HG03521 (cell line): ENCODE data around the gene AHRR.

Experiments used
- ATAC-seq: cut with Tn5 transposase; IDR thresholded peaks from one replicate; pipeline ENCODE4 v1.9.1; 2021; ENCODE audit warnings: mild to moderate bottlenecking, moderate library complexity; ENCODE audit not compliant: unreplicated experiment

The AHRR gene

DNA sequence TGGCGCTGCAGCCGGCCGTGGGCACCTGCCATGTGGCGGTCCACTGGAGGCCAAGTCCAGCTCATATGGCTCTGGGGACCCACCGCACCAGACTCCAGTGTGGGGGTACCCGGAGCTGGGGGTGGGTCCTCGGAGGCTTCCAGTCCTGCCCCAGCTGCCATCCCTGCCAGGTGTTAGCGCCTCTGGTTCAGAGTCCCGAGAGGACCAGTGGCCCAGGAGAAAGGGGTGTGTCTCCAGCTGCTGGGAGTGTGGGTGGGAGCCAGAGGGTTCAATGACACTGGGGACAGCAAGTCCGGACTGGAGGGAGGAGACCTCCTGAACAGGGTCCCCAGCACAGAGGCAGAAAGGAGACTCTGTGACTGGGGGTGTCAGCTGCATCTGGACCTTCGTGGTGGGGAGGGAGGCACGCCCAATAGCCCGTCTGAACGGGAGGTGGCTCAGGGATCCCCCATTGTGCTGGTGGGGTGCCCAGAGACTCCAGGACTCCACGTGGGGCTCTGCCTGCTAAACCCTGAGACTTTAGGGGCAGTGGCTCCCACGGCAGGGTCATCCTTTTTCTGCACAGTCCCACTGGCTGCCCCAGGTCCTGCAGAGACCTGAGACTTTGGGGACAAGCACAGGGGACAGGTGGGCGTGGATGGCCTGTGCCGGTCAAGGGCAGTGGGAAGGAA, 2.4 kb upstream of the AHRR start:
- ATAC-seq, result no peak

DNA sequence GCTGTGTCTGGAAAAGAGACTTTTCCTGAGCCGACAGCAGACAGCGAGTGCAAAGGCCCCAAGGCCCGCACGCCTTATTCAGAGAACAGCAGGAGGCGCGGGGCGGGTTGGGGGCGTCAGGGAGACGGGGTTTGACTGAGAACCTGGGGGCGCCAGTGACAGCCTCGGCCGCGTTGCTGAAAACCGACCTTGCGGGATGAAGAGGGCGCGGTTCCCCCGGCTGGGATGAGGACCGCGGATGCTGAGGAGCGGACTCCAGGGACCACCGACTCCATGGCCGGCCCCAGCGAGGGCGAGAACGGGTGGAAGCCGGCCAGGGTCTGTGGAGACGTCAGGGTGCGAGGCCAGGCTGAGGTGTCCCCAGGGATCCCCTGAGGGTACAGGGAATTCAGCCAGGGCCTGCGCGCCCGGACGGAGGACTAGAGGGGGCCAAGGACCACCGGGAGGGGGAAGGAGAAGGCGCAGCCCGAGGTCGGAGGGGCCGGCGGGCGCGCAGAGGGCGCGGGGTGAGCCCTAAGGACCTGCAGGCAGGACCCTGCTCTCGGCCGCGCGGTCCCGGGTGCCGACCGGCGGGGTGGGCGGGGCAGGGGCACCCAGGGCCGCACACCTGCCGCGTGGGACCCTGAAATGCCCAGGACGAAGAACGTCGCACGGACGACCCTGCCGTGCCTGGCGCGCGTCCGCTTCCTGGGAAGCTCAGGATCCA, 837 bp upstream of the AHRR start:
- peak; percentile 4 for ATAC-seq

DNA sequence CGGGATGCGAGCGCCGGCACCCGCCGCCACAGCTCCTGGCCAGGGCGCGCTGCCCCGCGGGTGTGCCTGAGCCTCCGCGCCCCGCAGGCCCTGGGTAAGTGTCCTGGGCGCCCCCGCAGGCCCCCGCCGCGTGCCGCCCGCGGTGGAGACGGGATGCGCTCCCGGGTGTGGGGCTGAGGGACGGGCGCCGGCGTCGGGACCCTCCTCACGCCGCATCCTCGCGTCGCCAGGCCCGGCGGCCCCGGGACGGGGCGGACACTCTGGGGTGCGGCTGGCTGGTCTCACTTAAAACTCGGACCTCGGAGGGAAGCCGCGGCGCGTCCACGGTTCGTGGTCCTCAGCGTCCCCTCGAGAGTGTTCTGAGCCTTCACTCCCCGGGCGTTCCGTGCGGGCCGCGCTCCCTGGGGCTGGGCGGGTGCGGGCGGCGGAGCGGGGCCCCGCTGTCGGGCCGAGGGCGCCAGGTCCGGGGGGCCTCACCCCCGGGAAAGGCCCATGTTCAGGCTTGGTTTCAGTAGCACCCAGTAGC, 275 bp downstream of the AHRR start:
- peak; percentile 2 for ATAC-seq

DNA sequence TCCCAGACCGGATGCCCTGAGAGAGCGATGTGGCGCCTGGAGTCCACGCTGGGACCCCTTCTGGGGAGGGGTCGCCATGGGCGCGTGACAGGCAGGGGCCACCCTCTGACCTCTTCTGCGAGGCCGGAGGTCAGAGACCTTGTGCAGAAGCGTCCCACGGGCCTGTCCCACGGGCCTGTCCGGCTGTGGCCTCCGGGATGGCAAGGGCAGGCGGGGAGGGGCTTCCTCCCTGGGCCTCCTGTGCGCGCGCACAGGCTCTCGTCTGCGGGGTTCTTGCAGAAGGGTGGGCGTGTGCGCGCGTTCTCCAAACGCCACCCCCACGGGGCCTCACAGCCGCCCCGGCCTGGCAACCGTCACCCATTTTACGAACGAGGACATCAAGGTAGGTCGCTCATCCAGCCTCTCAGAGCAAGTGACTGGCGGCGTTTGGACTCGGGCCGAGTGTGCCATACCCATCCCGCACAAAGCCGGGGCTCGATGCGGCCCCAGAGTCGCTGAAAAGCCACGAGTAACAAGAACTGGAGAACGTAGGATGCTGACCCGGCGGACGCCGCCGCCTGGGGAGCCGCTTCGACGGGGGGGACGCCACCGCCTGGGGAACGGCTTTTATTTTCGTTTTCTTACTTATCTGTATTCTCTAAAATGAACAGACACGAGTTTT, 897 bp downstream of the AHRR start:
- no peak for ATAC-seq

DNA sequence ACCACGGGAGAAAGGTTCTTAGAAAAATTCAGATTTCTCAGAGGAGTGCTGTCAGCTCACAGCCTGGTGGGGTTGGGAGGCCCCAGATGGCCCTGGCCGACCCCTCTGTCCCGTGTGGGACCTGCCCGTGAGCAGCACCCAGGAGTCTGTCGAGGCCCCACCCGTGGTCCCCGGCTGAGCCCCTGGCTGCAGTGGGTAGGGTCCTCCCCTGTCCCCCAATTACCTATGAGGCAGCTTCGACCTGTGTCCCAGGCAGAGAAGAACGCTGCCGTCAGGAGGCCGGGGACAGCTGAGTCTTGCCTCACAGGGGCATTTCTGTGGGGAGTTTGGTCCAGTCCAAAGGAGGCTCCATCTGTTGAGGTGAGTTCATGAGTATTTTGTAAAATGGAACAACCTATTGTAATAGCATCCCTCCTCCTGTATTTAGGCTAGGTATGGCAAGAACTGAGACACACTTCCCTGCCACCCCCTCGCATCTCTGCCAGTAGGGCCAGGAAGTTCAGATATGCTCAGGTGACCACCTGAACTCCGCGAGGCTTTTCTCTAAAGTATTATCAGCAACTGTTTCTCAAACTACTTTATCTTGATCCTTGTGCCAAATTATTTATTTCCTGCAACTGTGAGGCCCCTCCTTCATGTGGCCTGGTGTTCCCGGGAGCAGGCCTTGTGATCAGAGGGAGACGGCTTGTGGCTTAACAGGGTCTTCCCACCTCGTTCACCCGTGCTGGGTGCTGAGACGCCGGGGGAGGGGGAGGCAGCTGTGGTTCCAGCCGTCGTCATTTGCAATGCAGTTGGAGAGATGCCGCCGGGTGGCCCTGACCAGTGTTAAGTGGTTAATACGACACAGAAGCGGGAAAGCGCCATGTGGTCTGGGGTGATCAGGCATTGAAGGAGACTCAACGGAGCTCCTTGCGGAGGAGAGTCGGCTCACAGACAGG, 1.7 kb downstream of the AHRR start:
- ATAC-seq, result no peak

DNA sequence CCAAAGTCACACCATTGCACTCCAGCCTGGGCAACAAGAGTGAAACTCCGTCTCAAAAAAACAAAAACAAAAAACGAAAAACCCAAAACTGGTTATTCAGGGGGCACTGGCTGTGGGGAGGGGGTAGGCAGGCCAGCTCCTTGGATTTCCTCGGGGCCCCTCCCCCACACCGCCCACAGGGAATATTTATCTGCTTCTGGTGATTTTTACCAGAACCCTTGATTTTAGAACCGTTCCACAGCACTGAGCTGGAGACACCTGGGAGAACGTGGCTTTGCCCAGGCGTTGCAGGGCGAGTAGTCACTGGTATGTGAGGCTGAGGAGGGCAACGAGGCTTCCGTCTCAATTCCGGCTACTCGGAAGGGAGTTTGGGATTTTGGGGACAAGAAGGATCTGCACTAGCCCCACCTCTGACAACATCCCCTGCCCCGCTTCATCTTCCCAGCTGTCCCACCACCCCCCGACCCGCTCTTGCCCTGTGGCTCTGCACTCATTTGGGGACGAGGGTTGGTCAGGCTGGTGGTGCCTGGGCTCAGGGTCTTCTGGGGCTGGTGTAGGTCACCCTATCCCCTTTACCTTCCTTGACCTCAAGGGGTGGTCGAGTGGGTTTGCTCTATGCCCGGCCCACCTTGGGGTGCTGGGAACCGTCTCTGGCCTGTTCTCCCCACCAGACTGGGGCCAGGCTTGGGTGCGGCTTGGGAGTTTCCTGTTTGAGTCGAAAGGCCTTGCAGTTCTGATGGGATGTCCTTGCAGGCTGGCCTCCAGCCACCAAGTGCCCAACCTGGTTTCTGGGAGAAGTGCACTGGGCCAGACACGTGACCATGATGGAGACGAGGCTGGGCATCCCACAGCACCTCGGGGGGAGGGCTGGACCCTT, 3.5 kb downstream of the AHRR start:
- no peak for ATAC-seq

DNA sequence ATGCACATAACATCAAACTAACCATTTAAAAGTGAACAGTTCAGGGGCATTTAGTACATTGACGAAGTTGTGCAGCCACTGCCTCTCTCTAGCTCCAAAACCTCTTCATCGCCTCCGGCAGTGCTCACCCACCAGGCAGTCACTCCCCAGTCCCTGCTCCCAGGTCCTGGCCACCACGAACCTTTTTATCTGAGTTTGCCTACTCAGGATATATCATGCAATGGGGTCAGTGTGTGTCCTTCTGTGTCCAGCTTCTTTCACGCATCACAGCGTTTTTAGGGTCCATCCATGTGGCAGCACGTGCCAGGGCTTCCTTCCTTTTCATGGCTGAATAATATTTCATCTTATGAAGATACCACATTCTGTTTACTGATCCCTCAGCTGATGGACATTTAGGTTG, 4.6 kb downstream of the AHRR start:
- ATAC-seq, result no peak

DNA sequence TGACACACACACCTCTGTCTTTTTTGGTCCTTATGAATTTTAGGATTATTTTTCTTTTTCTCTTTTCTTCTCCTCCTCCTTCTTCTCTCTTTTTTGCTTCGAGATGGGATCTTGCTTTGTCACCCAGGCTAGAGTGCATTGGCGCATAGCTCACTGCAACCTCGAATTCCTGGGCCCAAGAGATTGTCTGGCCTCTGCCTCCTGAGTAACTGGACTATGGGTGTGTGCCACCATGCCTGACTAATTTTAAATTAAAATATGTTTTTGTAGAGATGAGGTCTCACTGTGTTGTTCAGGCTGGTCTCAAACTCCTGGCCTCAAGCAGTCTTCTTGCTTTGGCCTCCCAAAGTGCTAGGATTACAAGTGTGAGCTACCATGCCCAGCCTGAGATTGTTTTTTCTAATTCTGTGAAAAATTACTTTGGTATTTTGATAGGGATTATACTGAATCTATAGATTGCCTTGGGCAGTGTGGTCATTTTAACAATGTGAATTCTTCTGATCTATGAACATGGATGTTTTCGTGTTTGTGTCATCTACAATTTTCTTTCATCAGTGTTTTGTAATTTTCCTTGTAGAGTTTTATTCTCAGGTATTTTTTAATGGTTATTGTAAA, 7.7 kb downstream of the AHRR start:
- ATAC-seq, result no peak

DNA sequence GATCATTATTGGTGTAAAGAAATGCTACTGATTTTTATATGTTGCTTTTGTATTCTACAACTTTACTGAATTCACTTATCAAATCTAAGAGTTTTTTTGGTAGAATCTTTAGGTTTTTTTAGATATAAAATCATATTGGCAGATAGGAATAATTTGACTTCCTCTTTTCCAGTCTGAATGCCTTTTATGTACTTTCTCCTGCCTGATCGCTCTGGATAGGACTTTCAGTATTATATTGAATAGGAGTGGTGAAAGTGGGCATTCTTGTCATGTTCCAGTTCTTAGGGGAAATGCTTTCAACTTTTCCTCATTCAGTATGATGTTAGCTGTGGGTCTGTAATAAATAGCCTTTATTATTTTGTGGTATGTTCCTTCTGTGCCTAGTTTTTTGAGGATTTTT, 8.3 kb downstream of the AHRR start:
- no peak for ATAC-seq

DNA sequence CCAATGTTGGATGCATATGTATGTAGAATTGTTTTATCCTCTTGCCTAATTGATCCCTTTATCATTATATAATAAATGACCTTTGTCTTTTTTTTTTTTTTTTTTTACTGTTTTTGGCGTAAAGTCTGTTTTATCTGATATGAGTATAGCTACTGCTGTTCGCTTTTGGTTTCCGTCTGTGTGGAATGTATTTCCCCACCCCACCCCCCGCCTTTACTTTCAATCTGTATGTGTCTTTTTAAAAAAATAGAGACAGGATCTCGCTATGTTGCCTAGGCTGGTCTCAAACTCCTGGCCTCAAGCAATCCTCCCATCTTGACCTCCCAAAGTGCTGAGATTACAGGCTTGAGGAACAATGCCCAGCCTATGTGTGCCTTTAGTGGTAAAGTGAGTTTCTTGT, 11.3 kb downstream of the AHRR start:
- ATAC-seq, result no peak

DNA sequence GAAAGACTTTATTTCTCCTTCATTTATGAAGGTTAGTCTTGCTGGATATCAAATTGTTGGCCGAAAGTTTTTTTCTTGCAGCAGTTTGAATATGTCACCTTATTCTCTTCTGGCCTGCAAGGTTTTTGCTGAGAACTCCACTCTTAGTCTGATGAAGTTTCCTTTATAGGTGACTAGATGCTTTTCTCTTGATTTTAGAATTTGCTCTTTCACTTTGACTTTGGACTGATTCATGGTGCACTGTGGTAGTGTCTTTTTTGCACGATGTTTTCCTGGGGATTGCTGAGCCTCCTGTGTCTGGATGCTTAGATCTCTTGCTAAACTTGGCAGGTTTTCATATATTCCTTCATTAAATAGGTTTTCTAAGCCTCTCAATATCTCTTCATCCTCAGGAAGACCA, 12.4 kb downstream of the AHRR start:
- ATAC-seq, result no peak

DNA sequence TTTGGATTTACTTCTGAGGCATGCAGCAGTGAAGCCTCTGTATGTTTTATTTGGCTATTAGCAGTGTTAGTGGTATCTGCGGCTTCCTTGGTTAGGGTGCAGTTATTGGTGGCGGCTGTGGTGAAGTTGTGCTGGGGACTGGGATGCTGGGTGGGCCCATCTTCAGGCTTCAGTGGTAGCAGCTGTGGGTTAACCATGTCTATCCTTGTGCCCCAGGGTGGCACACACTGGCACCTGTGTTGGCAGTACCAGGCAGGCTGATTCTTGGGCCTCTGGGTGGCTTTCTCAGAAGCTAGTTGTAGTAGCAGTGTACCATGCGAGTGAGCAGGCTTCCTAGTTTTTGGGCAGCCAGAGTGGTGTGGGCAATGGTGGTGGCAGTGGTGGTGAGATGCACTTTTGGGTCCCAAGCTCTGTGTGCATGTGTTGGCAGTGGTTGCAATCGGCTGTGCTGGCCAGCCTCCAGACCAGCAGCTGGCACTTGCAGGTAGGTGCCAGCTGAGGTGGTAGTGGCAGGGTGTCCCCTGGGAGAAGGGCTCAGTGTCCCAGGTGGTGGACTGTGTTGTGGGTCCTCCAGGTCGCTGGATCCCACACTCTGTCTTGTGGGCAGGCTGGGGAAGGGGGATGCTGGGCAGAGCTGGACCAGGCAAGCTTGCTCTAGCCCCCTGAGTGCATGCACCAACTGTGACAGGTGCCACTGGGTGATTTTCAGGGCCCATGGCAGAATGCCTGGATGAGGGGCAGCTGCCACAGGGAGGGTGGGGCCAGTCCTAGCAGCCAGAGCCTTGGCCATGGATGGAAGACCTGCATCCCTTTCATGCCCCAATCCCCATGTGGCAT, 13.6 kb downstream of the AHRR start:
- ATAC-seq, result no peak

DNA sequence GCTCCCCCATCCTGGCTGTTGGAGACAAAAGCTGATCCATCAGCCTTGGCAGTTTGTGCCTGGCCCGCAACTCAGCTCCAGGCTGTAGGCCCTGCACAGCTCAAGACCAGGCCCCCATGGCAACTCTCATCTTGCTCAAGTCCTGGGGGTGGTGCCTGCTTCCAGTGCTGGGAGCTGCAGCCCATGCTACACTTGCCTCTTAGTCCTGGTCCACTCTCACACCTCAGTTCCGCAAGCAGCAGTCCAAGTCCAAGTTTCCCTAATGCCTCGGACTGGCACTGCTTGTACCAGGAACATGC, 14.2 kb downstream of the AHRR start:
- no peak for ATAC-seq

DNA sequence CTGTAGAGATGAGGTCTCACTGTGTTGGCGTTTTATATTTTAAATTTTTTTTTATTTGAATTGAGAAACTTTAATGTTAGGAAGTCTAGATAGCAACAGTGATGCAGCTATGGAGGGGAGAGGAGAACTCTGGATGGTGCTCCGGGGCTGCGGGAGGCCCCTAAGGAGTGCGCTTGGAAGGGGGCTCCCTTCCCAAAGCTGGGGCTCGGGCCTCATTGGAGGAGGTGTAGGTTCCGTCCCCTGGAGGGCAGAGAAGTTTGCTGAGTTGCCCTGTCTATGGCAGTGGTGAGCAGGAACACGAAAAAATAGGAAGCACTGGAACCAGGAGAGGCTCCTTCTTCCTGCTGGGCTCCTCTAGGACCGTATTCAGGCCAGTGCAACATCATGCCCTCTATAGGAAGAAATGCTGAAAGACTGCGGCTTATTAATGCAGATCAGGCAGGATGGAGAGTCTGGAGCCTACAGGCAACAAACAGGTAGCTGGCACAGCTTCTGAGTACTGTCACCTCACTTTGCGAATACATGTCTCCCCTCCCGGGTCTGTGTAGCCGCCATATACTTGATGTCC, 16.1 kb downstream of the AHRR start:
- no peak for ATAC-seq

DNA sequence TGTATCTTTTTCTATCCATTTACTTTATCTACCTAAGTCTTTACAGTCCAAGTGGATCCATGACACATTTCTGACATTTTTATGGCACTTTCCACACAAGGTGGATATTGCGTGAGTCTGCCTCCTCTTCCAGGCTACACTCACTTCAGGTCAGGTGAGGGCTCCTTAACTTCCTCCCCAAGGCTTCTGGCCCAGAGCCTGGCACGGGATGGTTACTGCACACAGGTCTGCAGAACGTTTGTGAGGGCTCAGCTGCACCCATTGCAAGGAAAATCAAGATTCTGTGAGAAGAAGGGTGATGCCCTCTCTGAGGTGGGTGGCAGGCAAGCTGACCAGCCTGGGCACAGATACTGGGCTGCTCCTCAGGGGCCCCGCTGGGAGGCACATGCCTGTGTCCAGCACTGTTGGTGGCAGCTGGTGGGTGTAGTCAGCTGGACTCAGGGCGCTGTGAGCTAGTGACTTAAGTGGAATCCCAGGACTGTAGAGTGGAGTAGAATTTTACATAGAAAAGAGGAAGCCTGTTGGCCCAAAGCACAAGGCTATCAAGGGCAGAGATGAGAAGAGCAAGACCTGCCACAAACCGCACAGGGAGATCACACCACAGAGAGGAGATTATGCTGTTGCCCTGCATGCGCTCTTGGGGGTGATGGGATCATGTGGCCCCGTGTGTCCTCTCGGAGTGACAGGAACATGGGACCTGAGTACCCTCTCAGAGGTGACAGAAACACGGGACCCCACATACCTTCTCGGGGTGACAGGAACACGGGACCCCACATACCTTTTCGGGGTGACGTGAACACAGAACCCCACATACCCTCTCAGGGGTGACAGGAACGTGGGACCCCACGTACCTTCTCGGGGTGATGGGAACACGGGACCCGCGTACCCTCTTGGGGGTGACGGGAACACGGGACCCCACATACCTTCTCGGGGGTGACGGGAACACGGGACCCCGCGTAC, 21.3 kb downstream of the AHRR start:
- ATAC-seq, result no peak

DNA sequence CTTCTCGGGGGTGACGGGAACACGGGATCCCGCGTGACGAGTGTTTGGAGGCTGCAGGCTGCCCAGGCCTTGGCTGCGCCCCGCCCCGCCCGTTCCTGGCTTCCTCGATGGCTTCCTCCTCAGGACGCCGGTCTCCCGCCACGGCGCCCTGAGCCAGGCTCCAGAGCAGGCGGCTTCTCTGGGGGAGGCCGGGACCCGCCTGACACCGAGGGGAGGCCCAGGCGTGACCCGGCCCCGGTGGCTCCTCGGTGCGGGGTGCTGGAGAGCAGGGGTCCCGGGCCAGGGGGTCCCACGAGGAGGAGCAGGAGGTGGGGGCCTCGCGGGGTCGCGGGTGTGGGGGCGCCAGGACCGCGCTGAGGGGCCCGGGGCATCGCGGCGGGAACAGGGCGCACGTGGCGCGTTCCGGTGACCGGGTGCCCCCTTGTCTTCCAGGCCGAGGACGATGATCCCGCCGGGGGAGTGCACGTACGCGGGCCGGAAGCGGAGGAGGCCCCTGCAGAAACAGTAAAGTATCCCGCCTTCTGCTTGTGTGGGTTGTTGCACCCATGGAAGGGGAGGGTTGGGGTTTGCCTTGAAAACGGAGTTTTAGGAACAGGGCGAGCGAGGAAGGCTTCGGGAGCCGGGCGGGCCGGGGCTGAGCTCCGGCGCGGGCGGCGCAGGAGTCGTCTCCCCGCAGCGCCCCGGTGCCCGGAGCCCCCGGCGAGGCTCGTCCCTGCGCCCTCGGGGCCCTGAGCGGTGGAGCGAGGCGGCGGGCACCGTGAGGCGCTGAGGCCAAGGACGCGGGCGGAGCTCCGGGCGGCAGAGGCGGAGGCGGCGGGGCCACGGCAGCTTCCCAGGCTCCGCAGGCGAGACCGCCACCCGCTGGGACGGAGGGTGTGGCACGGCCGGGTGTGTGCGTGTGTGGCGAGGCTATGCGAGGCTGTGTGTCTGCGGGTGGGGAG, 22.2 kb downstream of the AHRR start:
- peak; percentile 48 for ATAC-seq
